ENCODE results near the gene DQX1. TPM values are rescaled to one million over a fixed set of nuclear protein-coding genes. Genes with fewer than 3 reads are reported as not detected.
A peak's percentile ranks its signal among the peaks of the same experiment; 100 is the strongest.

DQX1 gene
- total and polyA plus RNA-seq, 9 of the 15 experiments (the other 6 are each of a cell fraction or from before 2014, with no cell fraction given): 0.04 to 0.38 (median 0.18) TPM; not detected in 1

GRCh38 chr2:74507145-74507925 lies 18.7 kb downstream of the DQX1 start, which contains the start of gene PCGF1 (continued):
- TF ChIP-seq ZNF407 (IDR thresholded peaks at IDR 0.05; ENCODE audit: low read depth): no peak
- TF ChIP-seq ARID3B (CRISPR knock-in tag; IDR thresholded peaks at IDR 0.05; ENCODE audit: borderline replicate concordance): peak; percentile 88; the same call in 1 of the 2 replicates
- TF ChIP-seq DMBX1 (CRISPR knock-in tag; IDR thresholded peaks at IDR 0.05; ENCODE audit: borderline replicate concordance): 0 out of 2 replicates have a peak, but pooled peaks have one; percentile 43
- no peak for TF ChIP-seq SNAPC5 (CRISPR knock-in tag; IDR thresholded peaks at IDR 0.05)
- no peak for TF ChIP-seq SNRNP70 (optimal IDR thresholded peaks at IDR 0.05; ENCODE audit: low read depth, low read length)
- TF ChIP-seq MLX (CRISPR knock-in tag; conservative IDR thresholded peaks at IDR 0.05): no peak
- peak; percentile 26; the same call in 1 of the 2 replicates for TF ChIP-seq BRD4 (IDR thresholded peaks at IDR 0.05)
- TF ChIP-seq EP300 (IDR thresholded peaks at IDR 0.05; ENCODE audit: low read length): peak; percentile 17; the same call in 1 of the 2 replicates
- TF ChIP-seq CBX8 (IDR thresholded peaks at IDR 0.05; ENCODE audit: borderline replicate concordance, extremely low read depth, low read depth, low read length, poor library complexity, severe bottlenecking): no peak
- no peak for TF ChIP-seq EHMT2 (IDR thresholded peaks at IDR 0.05)
- TF ChIP-seq ZNF77 (CRISPR knock-in tag; IDR thresholded peaks at IDR 0.05): no peak

Measured in K562 (cell line).